Left lobe of liver (tissue), 2 donors: ENCODE data around the gene STK32C. TPM values are rescaled to one million over a fixed set of nuclear protein-coding genes. Genes with fewer than 3 reads are reported as not detected.
"Not testable (repeated sequence)": the region's sequence is repeated elsewhere in the genome, so short reads cannot be mapped to it uniquely, and the experiment has no call there.

Source experiments
- ATAC-seq: fragments of 200-7000 bp; cut with Tn5 transposase; one replicate; pipeline ENCODE4 v1.9.1; 2020; ENCODE audit warnings: mild to moderate bottlenecking, moderate library complexity
- DNase-seq: peaks from one replicate; pipeline ENCODE4 v3.0.0-alpha.2; 2020; ENCODE audit warnings: low spot score
- total RNA-seq: library from RNA; stranded (reverse); gene quantifications from one replicate; pipeline ENCODE4 v1.2.1, GENCODE V29; 2021
- donor health status: DM: no; HTN: no; CAD: no; lungs with moderate emphysema.
- donor health status: DM: no; HTN: yes; CAD: no.

STK32C gene
- total RNA-seq, 1 donor from 2014 or later: 3.3 TPM

DNA sequence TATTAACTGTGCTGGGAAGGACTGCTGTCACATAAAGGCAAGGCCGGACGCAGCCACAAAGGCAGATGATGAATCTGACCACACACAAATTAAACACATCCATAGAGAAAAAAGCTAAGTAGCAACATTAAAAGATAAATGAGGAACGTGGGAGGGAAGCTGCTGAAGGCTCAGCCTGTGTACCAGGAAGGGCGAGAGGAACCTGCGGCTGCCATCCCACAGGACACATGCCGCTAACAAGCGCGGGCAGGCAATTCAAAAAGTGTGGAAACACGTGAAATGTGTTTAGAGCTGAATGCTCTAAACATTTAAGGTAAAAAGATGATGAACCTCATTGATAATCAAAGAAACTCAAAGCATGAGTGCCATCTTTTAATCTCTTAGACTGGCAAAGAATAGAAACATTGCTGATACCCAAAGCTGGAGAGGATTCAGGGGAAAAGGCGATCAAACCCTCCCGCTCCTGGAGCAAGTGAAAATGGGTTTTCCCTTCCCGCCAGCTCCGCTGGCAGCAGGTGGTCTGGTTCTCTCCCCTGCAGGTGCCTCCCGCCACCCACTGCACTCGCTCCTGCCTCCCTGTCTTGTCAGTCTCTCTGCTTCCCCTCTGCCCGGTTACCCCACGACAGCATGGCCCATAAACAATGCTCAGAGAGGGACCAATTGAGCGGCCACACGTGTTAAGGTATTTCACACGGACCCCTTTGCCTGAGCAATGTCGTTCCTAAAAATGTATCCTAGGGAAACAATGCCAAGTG is 4.2 kb downstream of the STK32C start:
- DNase-seq: no peak

DNA sequence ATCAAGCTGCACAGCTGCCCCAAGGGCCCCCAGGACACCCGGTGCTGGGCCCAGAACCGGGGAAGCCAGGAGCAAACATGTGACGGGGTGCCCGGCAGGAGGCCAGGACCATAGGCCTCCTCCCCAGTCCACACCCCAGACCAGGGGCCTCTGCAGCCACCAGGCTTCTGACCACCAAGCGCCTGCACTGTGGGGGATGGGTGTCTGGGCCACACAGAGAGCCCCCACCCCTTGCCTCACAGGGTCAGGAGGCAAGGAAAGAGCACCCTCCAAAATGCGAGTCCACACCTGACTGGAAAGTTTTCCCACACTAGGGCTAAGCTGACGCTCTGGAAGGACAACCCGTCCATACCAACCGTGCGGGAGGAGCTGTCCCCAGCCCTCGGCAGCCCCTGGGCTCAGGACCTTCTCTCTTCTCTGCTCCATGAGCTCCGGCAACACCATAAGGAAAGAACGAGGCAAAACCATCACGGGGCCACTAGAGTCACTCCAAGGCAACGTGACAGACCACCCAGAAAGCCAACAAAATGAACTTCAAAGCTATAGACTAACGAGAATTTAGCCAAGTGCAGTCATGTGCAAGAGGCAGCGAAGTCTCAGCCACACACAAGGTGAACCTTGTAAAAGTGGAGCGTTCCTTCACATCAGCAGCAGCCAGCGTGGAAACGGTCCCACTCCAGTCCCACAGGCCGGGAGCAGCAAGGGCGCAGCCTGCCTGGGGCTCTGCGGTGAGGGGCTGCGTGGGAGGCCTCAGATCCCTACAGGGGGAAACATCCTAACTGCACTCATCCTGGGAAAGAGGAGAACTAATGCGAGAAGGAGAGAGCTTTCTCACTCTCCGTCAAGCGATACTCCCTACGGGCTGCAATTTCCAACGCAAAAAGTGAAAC is 5.1 kb downstream of the STK32C start:
- DNase-seq (no peak), ATAC-seq (no peak)

More for the DNA sequence above, 4.2 kb downstream of the STK32C start:
- ATAC-seq: no peak

DNA sequence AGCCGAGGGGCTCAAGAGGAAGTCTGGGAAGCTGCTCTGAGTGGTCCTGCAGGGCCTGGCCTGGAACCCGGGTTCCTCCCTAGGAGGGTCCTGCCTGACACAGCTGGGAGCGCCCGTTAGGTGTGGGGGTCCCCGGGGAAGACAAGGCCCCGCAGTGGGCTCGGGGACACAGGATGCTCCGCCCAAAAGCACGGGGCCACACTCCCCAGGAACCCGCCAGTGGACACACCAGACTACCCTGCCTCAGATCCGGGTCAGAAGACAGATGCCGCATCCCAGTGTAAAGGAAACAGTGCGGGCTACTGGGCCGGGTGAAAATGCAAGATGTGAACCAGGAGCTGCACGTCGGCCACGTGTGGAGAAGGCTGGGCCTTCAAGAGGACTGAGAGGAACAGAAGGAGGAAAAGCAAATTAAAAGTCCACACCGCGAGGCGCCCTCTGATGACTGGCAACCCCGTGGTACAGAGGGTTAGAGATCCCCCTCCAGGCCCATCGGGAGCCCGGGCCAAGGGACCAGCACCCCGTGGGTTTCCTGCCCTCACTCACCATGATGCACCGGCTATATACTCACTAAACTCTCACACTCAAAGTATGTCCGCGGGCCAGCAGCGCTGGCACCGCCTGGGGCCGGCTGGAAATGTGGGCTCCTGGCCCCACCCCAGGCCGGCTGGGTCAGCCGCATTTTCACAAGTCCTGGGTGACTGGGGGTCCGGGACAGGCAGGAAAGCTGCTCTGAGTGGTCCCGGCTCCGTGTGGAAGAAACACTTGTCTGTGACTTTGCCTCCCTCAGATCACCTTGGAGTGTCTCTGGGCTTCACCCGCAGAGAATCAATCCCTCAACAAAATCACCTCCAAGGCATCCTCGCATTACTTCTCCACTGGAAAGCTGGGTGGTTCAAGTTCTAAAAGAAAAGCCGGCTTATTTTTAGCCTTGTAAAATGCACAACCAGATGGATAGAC is 6.1 kb downstream of the STK32C start:
- DNase-seq: no peak
- ATAC-seq: no peak

DNA sequence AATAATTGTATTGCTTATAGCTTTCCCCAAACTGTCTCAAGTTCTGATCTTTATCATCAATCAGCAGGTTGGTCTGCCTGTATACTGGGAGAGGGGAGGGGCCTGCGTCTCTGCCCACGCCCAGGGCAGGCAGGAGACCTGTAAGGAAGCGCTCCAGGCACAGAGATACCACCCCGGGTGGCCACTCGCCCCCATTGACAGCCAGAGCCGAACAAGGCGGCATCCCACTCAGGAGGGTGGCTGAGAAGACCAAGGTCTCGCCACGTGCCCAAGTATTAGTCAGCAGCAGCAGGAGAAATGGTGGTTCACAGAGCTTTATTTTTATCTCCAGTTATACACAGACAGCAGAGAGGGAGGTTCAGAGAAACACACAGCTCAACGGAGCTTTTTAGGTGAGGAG is 7.2 kb downstream of the STK32C start:
- DNase-seq: no peak
- ATAC-seq: no peak

DNA sequence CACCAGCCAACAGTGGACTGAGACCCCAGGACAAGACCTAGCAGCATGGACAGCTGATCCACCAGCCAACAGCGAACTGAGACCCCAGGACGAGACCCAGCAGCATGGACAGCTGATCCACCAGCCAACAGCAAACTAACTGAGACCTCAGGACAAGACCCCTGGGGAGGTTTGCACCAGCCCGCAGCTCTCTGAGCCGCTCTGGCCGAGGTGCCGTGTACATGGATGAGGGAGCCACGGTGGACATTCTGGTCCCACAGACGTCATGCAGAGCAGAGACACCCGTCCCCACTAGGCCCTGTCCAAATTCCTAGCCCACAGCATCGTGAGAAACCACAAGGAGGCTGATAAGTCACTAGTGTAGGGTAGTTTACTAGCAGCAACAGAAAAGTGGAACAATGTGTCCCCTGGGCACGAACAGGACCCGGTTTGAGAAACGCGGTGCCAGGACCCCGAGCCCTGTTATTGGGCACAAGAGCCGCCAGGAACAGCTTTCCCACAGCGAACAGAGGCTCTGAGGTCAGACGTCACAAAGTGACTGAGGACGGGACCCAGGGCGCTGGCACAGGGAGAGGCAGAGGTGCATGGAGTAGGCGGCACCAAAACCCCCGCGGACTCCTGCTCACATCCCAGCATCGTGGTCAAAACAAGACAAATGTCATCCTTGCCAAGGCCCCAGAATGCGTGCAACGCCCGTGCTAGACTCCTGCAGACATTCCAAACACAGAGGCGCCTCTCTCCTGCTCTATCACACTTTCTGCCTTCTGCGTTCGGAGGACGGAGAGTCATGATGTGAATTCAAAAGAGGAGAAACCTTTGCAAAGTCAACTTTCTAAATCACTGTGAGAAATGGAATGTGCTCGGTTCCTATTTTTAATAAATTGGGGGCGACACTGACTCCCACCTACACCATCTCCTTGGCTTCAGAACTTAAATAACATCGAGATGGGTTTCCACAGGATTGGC is 8.1 kb downstream of the STK32C start:
- ATAC-seq (no peak), DNase-seq (no peak)

DNA sequence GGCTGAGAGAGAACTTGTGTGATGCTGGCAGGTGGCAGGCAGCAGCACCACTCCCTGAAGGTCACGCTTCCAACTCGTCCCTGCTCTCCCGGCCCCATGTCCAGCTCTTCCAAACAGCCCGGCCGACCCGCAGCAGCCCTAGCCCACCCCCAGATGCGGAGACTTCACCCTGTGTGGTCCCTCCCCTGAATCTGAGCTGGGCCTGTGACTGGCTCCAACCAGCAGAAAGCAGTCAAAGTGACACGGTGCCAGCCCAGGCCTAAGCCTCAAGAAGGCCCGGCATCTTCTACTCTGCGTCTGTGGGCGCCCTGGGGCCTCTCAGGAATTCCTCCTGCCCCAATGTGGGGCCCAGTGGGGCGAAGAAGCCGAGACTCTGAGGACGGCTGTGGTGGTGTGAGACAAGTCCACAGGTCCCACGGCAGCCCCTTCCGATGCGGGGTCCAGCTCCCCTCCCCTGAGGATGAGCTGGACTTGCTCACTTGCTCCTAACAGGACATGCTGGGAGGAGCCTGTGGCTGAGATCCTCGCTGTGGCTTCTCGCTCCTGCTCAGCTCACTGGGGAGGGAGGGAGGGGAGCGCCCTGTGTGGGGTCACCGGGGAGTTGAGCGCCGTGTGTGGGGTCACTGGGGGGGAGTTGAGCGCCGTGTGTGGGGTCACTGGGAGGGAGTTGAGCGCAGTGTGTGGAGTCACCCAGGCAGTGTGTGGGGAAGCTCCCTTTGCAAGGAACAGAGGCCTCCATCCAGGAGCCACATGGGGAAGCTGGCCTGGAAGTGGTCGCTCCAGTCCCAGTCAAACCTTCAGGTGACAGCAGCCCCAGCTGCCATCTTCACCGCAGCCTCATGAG is 9.5 kb downstream of the STK32C start:
- ATAC-seq (no peak), DNase-seq (no peak)

DNA sequence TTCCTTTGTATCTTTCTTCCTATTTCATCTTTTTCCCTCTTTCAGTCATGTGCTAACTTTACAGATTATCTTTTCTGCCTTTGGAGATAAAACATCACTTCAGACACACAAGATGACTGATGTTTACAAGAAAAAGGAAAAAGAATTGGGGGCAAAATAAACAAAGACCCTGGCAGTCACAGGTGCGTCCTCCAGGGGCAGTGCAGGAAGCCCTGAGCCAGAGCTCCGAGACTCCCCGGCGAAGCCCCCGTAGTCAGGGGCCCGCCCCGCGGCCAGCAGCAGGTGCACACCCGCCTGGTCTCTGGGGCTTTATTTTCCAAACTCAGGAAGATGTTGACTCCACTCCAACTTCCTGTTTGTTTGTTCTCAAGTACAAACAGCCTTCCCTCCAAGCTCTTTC is 10.2 kb downstream of the STK32C start:
- DNase-seq (no peak), ATAC-seq (no peak)

DNA sequence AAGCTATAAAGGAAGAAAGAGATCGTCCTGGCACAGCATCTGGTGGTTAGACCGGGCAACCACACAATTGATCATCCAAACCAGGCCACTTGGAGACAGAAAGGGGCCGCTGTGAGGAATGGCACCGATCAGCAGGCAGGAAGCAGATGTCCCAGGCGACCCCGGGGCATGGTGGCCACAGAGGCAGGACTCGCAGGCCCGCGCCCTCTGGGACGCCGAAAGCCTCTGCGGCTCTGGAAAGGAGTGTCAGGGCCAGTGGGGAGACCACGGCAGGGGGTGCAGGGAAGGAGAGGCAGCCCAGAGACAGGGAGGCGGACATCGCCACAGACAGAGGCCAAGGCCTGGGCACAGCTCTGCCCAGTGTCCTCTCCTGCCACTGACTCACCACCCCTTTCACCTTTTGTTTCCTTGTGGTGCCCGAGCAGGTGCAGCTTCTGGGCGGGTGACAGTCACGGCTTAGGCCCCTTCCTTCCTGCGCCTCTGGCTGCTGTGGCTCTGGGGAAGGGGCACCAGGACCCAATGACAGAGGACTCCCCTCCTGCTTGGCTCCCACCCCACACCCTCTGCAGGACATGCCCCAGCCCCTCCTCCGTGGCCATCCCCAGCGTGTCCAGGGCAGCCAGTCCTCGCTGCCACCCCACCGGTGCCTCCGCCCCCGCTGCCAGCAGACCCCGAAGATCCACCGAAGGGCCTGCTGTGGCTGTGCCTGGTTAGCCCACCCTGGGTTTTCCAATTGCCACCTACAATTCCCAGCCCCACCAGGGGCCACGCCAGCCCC is 10.9 kb downstream of the STK32C start:
- ATAC-seq (no peak), DNase-seq (no peak)

DNA sequence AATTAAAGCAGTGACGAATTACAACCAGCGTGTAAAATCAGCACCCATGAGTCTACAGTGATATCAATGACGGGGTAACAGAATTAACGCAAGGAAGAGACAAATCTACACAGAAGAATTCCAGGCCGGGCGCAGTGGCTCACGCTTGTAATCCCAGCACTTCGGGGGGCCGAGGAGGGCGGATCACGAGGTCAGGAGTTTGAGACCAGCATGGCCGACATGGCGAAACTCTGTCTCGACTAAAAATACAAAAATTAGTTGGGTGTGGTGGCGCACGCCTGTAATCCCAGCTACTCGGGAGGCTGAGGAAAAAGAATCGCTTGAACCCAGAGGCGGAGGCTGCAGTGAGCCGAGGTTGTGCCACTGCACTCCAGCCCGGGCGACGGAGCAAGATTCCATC is 12.3 kb downstream of the STK32C start:
- not testable (repeated sequence) for DNase-seq, ATAC-seq

DNA sequence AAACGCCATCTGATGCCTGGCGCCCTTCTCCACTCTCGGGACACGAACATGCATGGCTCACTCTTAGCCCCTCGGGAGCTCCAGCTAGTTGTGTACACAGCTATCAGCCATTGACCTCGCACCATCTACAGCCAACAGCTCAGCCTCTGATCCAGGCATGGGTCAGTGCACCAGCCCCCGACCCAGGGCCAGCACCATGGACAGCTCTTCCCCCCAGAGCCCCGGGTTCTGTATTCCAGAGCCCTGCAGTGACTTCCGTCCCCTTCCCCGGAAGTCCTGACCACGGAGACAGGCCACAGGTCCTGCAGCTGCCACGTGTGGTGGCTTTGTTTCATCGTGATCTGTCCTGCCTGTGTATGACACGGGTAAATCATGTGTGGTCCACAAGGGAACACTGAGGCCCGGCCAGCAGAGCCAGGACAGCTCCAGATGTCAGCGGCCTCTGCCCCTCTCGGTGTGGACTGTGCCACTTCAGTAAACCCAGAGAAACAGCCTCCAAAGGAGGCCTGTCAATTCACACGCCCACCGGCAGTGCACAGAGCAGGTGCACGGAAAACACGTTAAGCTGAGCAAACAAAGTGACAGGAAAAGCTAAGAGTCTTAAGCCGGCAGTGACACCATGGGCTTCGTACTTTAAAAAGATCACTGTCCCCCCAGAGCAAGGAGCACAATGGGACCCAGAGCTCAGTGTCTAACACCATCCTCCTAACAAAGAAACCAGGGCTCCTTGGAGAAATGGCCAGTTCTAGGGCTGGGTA is 13.0 kb downstream of the STK32C start:
- no peak for DNase-seq
- no peak for ATAC-seq

DNA sequence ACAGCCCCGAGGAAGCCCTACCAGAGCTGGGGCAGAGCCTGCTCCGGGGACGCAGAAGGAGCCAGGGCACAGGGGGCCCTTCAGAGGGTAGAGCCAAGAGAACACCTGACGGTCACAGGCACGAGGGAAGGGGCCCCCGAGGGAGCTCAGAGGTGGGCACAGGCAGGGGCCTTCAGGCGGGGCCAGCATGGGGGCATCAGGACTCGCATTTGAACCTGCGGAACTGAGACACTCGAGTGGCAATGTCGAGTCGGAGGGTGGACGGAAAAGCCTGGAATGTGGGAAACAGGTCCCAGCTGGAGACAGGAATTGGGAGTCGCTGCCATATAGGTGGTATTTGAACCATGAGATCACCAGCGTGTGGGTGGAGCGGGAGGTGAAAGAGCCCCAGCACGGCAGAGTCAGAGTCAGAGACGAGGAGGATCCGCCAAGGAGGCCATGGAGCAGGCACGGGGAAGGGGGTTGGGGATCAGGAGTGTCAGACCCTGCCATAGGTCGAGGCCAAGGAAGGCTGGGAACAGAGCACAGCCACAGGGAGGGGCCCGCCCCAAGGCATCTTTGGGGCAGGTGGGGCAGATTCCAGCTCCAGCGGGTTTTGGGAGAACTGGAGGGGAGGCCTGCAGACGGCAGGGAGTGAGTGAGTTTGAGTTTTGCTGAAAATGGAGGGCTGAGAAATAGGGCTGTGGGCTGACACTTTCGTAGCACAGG is 13.8 kb downstream of the STK32C start:
- DNase-seq: no peak
- no peak for ATAC-seq

DNA sequence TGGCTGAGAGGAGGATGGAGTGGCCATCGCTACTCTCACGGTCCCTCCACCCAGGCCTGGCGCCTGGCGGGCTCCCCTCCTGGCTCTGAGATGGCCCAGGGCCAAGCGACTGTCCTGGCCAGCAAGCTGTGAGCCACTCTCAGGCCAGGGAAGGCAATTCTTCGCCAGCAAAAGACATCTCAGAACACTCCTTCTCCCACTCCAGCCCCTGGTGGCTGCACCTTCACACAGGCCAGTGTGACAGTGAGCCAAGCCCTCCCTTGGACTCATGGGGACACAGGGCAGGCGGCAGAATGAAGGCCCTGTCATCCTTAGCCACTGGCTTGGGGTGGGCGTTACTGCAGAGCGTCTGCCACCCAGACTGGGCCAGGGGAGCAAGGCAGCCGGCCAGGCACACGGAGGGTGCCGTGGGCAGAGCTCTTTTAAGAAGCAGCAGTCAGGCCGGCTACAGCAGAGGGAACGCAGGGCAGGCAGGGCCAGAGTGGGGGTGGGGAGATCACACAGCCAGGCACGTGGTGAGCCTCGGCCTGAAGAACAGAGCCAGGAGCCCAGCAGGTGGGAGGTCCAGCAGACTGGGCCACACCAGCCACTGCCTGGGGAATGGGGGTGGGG is 14.4 kb downstream of the STK32C start:
- DNase-seq: no peak
- no peak for ATAC-seq

DNA sequence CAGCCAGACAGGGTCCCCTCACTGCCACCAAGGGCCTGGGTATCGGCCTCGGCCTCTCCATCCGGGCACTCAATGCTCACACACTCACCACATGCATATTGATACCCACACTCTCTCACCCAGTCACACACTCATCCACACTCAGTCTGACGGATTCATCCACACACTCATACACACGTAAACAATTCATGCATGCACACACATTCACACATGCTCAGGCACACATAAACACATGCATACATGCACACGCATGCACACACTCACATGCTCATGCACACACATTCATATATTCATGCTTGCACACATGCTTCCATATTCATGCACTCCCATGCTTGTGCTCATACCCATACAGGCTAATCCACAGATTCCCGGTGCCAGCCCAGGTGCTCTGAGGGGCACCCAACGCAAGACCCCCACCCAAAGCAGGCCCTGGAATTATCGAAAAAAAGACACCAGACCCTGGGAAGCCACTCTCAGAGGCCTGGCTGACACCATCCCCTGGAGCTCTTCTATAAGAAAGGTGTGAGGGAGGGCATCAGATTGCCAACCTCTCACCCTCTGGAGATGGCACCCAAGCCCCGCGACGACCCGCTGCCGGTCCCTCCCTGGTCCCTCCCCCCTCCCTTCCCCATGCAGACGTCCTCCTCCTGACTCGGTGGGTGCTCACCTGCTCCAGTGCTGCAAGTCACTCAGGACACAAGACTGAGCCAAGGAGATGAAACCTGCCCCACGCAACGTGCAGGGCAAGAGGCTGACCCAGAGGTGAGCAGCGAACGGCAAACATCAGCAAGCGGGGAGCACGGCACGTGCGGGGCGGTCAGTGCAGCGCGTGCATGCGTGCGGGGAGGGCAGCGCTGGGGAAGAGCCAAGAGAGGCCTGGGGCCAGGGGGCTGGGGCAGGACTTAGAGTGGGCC is 15.2 kb downstream of the STK32C start:
- ATAC-seq (no peak), DNase-seq (no peak)

DNA sequence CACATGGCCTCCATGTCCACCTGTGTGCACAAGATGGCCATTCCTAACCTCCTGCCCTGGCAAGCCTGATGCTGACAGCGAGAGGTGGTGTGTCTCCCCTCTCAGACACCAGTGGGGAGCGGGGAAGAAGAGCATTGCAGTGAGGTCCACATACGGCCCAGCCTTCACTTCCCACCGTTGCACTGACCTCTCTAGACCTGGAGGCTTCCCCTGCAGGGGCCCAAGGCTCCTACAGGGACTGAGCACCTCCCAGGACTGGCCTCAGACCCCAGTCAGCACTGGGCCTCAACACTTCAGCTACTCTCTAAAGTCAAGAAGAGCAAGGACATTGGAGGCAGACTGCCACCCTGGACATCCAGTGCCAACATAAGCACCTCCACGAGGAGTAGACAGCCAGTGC is 15.9 kb downstream of the STK32C start:
- DNase-seq (no peak), ATAC-seq (no peak)

DNA sequence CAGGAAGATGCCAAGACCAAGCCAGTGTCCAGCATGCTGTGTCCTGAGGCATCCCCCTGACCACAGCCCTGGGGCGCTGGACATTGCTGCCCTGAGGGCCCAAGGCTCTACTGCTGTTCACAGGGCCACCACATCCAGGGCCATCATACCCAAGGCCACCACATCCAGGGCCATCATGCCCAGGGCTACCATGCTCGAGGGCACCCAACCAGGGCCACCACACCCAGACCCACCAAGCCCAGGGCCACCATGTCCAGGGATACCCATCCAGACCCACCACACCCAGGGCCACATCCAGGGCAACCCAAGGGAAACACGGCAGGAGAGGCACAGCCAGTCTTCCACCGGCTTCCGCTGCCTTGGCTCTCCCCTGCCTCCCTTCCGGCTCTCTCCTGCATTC is 17.1 kb downstream of the STK32C start:
- DNase-seq: no peak
- ATAC-seq: no peak
